Omental fat pad (tissue), 4 donors: ENCODE results near the gene GLRX2. TPM values are rescaled to one million over a fixed set of nuclear protein-coding genes. Genes with fewer than 3 reads are reported as not detected.

Source experiments
- ATAC-seq: fragments of 150-250 bp; one replicate; pipeline ENCODE4 v1.9.1; 2016; ENCODE audit warnings: mild to moderate bottlenecking, moderate library complexity; ENCODE audit not compliant: low FRiP score
- DNase-seq: peaks from one replicate; pipeline ENCODE4 v3.0.0-alpha.2; 2019; ENCODE audit warnings: low spot score
- CTCF ChIP-seq, 3 donors: fragments of 450-650 bp; IDR thresholded peaks; one replicate each; pipeline ENCODE4 v1.5.1; 2016 to 2017; ENCODE audit warnings: antibody characterized with exemption in 3 of 3, mild to moderate bottlenecking in 3 of 3, moderate library complexity in 2 of 3
- total RNA-seq, 4 donors: library from RNA; depleted of rRNA; stranded (reverse); fragments of >200 nt; gene quantifications; one replicate each; pipeline ENCODE4 v1.1.0, GENCODE V29; 2016

The GLRX2 gene
- 10 to 100 TPM in 1 of 4 donors, 1 to 10 TPM in 3; 6.1 to 12.6 (median 8.7) TPM for total RNA-seq

GRCh38 chr1:193104907-193105820 lies at the start of gene GLRX2:
TSS of gene GLRX2 (minus strand) at chr1:193105414. CDS start at chr1:193105382, 32 bp downstream.
- ATAC-seq (peak; percentile 97), DNase-seq (peak; percentile 52)

GRCh38 chr1:193144999-193145398 lies 39.8 kb upstream of the GLRX2 start:
- ATAC-seq, result no peak
- TF ChIP-seq CTCF (IDR thresholded peaks at IDR 0.05), result no peak
- DNase-seq, result no peak

More at GRCh38 chr1:193104907-193105820, at the start of gene GLRX2:
- TF ChIP-seq CTCF (IDR thresholded peaks at IDR 0.05), result no peak

GRCh38 chr1:193144361-193144938 lies 39.2 kb upstream of the GLRX2 start:
- TF ChIP-seq CTCF (IDR thresholded peaks at IDR 0.05), result no peak
- DNase-seq (no peak), ATAC-seq (no peak)

GRCh38 chr1:193143285-193143684 lies 38.1 kb upstream of the GLRX2 start:
- no peak for TF ChIP-seq CTCF (IDR thresholded peaks at IDR 0.05)
- ATAC-seq (no peak), DNase-seq (no peak)

GRCh38 chr1:193142409-193142808 lies 37.2 kb upstream of the GLRX2 start:
- TF ChIP-seq CTCF (IDR thresholded peaks at IDR 0.05), result no peak
- no peak for ATAC-seq

GRCh38 chr1:193141804-193142203 lies 36.6 kb upstream of the GLRX2 start:
- no peak for ATAC-seq
- TF ChIP-seq CTCF (IDR thresholded peaks at IDR 0.05), result no peak
- DNase-seq, result no peak

More at GRCh38 chr1:193142409-193142808, 37.2 kb upstream of the GLRX2 start:
- DNase-seq, result no peak
